Activated T-cell treated with anti-CD3 and anti-CD28 coated beads, Interleukin-2, amount 50 U/mL, for 72 hours (primary cell): ENCODE measurements around the gene RIMS1. TPM values are rescaled to one million over a fixed set of nuclear protein-coding genes. Genes with fewer than 3 reads are reported as not detected.

Experiments
- ATAC-seq, 2 donors: fragments of 150-1000 bp; cut with Tn5 transposase; replicated peaks in 1 of 2; 2 replicates each; pipeline ENCODE4 v1.10.0; 2021; ENCODE audit warnings: moderate library complexity in 2 of 2, mild to moderate bottlenecking in 1 of 2
- DNase-seq, 2 donors: peaks; one replicate each; pipeline ENCODE4 v3.0.0; 2021 to 2022; ENCODE audit warnings: mixed read lengths in 1 of 2
- H3K27ac Mint-ChIP-seq: one replicate; pipeline ENCODE4 v1.8.0; 2022; ENCODE audit warnings: mild to moderate bottlenecking, moderate library complexity, mixed read lengths
- H3K27me3 Mint-ChIP-seq: one replicate; pipeline ENCODE4 v1.8.0; 2022; ENCODE audit warnings: low read depth, mixed read lengths
- H3K36me3 Mint-ChIP-seq, 2 donors: one replicate each; pipeline ENCODE4 v1.8.0; 2022; ENCODE audit warnings: mixed read lengths in 2 of 2, mild to moderate bottlenecking in 1 of 2; ENCODE audit not compliant: insufficient read depth in 2 of 2
- H3K4me1 Mint-ChIP-seq: one replicate; pipeline ENCODE4 v1.8.0; 2022; ENCODE audit warnings: low read depth, mixed read lengths
- H3K4me3 Mint-ChIP-seq, 2 donors: one replicate each; pipeline ENCODE4 v1.8.0; 2022; ENCODE audit warnings: mild to moderate bottlenecking in 2 of 2, mixed read lengths in 2 of 2, moderate library complexity in 2 of 2
- H3K9me3 Mint-ChIP-seq, 2 donors: one replicate each; pipeline ENCODE4 v1.8.0; 2022; ENCODE audit warnings: mixed read lengths in 2 of 2
- total RNA-seq, 2 donors: library from RNA; stranded (reverse); gene quantifications; one replicate each; pipeline ENCODE4 v1.2.3, GENCODE V29; 2022

RIMS1 gene
- total RNA-seq, 2 donors from 2014 or later = not detected

DNA sequence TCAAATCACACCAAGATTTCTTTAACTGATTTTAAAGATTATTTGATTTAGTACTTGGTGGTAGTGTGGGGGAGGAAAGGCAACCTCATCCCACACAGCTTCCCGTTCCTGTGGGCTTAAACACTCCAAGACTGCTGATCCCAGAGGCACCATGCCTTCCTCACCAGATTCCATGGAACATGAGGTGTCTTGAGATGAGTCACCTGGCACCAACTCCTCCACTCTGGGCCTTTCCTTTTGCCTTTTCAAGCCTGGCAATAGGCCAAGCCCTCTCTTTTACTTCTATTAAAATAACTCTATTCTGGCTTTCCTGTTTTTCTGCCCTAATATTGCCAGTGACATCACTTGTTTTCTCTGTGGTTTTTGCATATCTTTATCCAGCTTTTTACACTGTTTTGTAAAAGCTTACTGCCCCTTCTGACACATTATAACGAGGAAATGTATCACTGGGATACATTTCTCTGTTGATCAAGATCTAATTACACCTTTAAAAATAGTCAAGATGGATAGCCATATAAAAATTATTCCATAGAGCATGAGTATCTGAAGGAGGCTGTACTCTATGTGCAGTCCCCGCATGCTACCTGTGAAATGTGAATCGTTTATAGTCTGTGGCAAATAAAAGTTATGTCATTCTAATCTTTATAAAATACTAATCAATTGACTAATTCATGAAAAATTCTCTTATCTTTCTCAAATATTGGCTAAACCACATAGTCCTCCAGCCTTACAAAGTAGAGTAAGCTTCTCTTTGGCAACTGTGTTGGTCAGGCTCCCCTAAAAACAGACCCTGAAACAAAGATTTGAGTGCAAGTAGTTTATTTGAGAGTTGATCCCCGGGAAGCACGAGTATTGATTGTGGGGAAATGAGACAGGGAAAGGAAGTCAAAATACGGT, 477.7 kb downstream of the RIMS1 start:
- no peaks in the 10 kb centered on the region for H3K9me3 Mint-ChIP-seq
- no peak overlapping the region for H3K4me3 Mint-ChIP-seq
- peaks cover 17% of the 10 kb centered on the region for H3K27me3 Mint-ChIP-seq
- ATAC-seq = no peak
- H3K27ac Mint-ChIP-seq = no peak overlapping the region
- H3K4me1 Mint-ChIP-seq = no peaks in the 10 kb centered on the region
- no peak for DNase-seq
- no peaks in the 10 kb centered on the region for H3K36me3 Mint-ChIP-seq

- H3K27ac Mint-ChIP-seq = no peak overlapping the region
- no peaks in the 10 kb centered on the region for H3K36me3 Mint-ChIP-seq
- H3K4me3 Mint-ChIP-seq = no peak overlapping the region
- H3K9me3 Mint-ChIP-seq = no peaks in the 10 kb centered on the region
- no peaks in the 10 kb centered on the region for H3K4me1 Mint-ChIP-seq
- DNase-seq = no peak
- H3K27me3 Mint-ChIP-seq = peaks cover 17% of the 10 kb centered on the region
- ATAC-seq = no peak
Observed at GRCh38 chr6:72365773-72366172, 479.4 kb downstream of the RIMS1 start.

DNA sequence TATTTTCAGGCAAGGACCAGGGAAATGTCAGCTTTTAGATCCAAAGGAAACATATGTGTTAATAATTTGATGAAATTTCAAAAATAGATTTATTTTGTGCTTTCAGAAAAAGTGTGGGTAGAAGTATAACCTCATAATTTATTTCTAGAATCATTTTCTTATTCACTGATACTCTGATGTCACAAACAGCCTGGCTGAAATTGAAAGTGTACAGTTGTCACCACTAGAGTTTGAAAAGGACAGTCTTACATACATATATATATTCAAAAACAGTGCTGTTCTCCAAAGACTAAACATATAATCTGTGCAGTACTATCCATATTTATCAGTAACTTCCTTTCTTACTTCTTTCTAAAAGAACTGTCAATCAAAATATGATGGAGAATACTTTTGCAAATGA, 481.1 kb downstream of the RIMS1 start:
- peaks cover 17% of the 10 kb centered on the region for H3K27me3 Mint-ChIP-seq
- no peak overlapping the region for H3K27ac Mint-ChIP-seq
- no peaks in the 10 kb centered on the region for H3K4me1 Mint-ChIP-seq
- H3K4me3 Mint-ChIP-seq = no peak overlapping the region
- H3K36me3 Mint-ChIP-seq = no peaks in the 10 kb centered on the region
- no peak for ATAC-seq
- no peak for DNase-seq
- no peaks in the 10 kb centered on the region for H3K9me3 Mint-ChIP-seq

DNA sequence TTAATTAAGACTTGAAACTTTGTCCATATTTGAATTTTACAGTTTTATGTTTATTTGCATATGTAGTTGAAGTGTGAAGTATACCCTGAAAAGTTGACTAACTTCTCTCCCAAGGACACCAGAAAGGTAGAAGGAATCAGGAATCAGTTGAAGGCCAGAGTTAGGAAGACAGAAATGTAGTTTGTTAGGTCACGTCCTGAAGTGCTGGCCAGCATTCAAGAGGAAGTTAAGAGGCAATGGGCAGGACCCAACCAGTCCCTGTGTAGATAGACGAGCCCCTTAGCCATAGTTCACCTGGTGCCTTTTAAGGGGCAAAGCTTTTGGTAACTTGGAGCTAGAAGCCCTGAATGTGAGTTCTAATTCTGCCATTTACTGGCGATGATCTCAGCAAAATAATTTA, 485.1 kb downstream of the RIMS1 start:
- no peak overlapping the region for H3K27ac Mint-ChIP-seq
- H3K4me1 Mint-ChIP-seq = no peaks in the 10 kb centered on the region
- ATAC-seq (no peak), DNase-seq (no peak)
- H3K27me3 Mint-ChIP-seq = peaks cover 12% of the 10 kb centered on the region
- H3K36me3 Mint-ChIP-seq = no peaks in the 10 kb centered on the region
- no peaks in the 10 kb centered on the region for H3K9me3 Mint-ChIP-seq
- H3K4me3 Mint-ChIP-seq = no peak overlapping the region

GRCh38 chr6:72374172-72374571, 487.8 kb downstream of the RIMS1 start:
- H3K4me1 Mint-ChIP-seq = no peaks in the 10 kb centered on the region
- no peaks in the 10 kb centered on the region for H3K36me3 Mint-ChIP-seq
- ATAC-seq (no peak), DNase-seq (no peak)
- H3K27me3 Mint-ChIP-seq = peaks cover 5% of the 10 kb centered on the region
- H3K27ac Mint-ChIP-seq = no peak overlapping the region
- no peak overlapping the region for H3K4me3 Mint-ChIP-seq
- no peaks in the 10 kb centered on the region for H3K9me3 Mint-ChIP-seq

- ATAC-seq (no peak), DNase-seq (no peak)
- H3K36me3 Mint-ChIP-seq = no peaks in the 10 kb centered on the region
- H3K4me1 Mint-ChIP-seq = no peaks in the 10 kb centered on the region
- no peak overlapping the region for H3K4me3 Mint-ChIP-seq
- H3K27ac Mint-ChIP-seq = no peak overlapping the region
- peaks cover 5% of the 10 kb centered on the region for H3K27me3 Mint-ChIP-seq
- H3K9me3 Mint-ChIP-seq = no peaks in the 10 kb centered on the region
Observed at GRCh38 chr6:72374857-72375256, 488.5 kb downstream of the RIMS1 start.

- Mint-ChIP-seq H3K27me3 (peaks cover 5% of the 10 kb centered on the region), H3K36me3 (no peaks in the 10 kb centered on the region), H3K4me3 (no peak overlapping the region), H3K27ac (no peak overlapping the region), H3K9me3 (no peaks in the 10 kb centered on the region), H3K4me1 (no peaks in the 10 kb centered on the region)
- no peak for ATAC-seq
- DNase-seq = no peak
Observed at GRCh38 chr6:72376736-72377135, 490.4 kb downstream of the RIMS1 start.

GRCh38 chr6:72381076-72381475, 494.7 kb downstream of the RIMS1 start:
- Mint-ChIP-seq H3K27ac (no peak overlapping the region), H3K4me3 (no peak overlapping the region), H3K27me3 (no peaks in the 10 kb centered on the region), H3K9me3 (no peaks in the 10 kb centered on the region), H3K4me1 (no peaks in the 10 kb centered on the region), H3K36me3 (no peaks in the 10 kb centered on the region)
- DNase-seq (no peak), ATAC-seq (no peak)

GRCh38 chr6:72382602-72383529, 496.5 kb downstream of the RIMS1 start:
- no peak overlapping the region for H3K4me3 Mint-ChIP-seq
- no peaks in the 10 kb centered on the region for H3K36me3 Mint-ChIP-seq
- no peaks in the 10 kb centered on the region for H3K9me3 Mint-ChIP-seq
- no peaks in the 10 kb centered on the region for H3K27me3 Mint-ChIP-seq
- no peak overlapping the region for H3K27ac Mint-ChIP-seq
- DNase-seq (no peak), ATAC-seq (no peak)
- H3K4me1 Mint-ChIP-seq = no peaks in the 10 kb centered on the region

DNA sequence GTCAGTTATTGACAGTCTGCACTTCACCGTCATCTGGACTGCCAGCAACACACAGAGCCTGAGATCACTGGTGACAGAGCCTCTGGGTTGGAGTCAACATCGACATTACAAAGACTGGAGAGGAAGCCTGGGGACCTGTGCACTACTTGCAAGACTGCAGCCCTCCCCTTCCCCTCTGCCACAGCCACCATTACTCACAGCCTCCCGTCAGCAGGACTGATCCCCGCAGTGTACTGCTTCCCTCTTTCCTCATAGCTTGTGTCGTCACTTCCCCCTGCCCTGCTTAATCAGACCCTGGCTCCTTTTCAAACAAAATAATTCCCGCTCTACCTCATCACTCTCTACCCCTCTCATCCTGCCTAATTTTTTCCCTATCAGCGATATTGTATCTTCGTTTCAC, 500.0 kb downstream of the RIMS1 start:
- Mint-ChIP-seq H3K9me3 (no peaks in the 10 kb centered on the region), H3K27me3 (no peaks in the 10 kb centered on the region), H3K4me1 (no peaks in the 10 kb centered on the region), H3K4me3 (no peak overlapping the region), H3K27ac (no peak overlapping the region), H3K36me3 (no peaks in the 10 kb centered on the region)
- DNase-seq = no peak
- no peak for ATAC-seq

DNA sequence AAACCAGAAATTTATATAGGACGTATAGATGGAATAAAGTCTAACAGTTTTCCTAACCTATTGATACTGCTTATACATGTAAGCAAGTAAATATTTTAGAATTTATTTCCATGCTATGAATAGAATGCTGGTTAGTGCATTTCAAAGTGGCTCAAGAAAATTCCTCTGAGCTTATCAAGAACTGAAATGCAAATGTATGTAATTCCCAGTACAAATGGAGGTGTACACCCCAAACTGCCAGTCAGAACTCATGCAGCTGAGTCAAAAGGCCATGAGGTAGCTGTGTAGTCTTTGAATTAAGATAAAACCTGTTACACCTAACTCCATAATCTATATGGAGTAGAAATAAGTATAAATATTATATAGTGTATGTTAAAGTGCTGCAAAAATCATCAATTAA, 503.3 kb downstream of the RIMS1 start:
- Mint-ChIP-seq H3K9me3 (no peaks in the 10 kb centered on the region), H3K4me1 (no peaks in the 10 kb centered on the region), H3K4me3 (no peak overlapping the region), H3K36me3 (no peaks in the 10 kb centered on the region), H3K27ac (no peak overlapping the region), H3K27me3 (no peaks in the 10 kb centered on the region)
- ATAC-seq = no peak
- DNase-seq = no peak

- H3K4me1 Mint-ChIP-seq = no peaks in the 10 kb centered on the region
- DNase-seq (no peak), ATAC-seq (no peak)
- H3K9me3 Mint-ChIP-seq = no peaks in the 10 kb centered on the region
- no peak overlapping the region for H3K27ac Mint-ChIP-seq
- no peak overlapping the region for H3K4me3 Mint-ChIP-seq
- H3K27me3 Mint-ChIP-seq = no peaks in the 10 kb centered on the region
- no peaks in the 10 kb centered on the region for H3K36me3 Mint-ChIP-seq
Observed at GRCh38 chr6:72390548-72390947, 504.2 kb downstream of the RIMS1 start.

GRCh38 chr6:72401865-72402264, 515.5 kb downstream of the RIMS1 start:
- no peak for DNase-seq
- H3K27ac Mint-ChIP-seq = no peak overlapping the region
- peaks cover 2% of the 10 kb centered on the region for H3K27me3 Mint-ChIP-seq
- no peaks in the 10 kb centered on the region for H3K36me3 Mint-ChIP-seq
- H3K9me3 Mint-ChIP-seq = no peaks in the 10 kb centered on the region
- no peak for ATAC-seq
- no peaks in the 10 kb centered on the region for H3K4me1 Mint-ChIP-seq
- no peak overlapping the region for H3K4me3 Mint-ChIP-seq
